Stimulated activated naive CD8-positive, alpha-beta T cell treated with anti-CD3 and anti-CD28 coated beads, Interleukin-15, Interleukin-2, amounts not matched to agents 100 U/mL and 50 U/mL, for 24 hours (primary cell): ENCODE measurements around the gene IGF1R.

Experiments
- ATAC-seq: fragments of 150-1000 bp; cut with Tn5 transposase; one replicate; pipeline ENCODE4 v1.10.0; 2021
- DNase-seq: peaks from one replicate; pipeline ENCODE4 v3.0.0; 2021

The IGF1R gene

DNA sequence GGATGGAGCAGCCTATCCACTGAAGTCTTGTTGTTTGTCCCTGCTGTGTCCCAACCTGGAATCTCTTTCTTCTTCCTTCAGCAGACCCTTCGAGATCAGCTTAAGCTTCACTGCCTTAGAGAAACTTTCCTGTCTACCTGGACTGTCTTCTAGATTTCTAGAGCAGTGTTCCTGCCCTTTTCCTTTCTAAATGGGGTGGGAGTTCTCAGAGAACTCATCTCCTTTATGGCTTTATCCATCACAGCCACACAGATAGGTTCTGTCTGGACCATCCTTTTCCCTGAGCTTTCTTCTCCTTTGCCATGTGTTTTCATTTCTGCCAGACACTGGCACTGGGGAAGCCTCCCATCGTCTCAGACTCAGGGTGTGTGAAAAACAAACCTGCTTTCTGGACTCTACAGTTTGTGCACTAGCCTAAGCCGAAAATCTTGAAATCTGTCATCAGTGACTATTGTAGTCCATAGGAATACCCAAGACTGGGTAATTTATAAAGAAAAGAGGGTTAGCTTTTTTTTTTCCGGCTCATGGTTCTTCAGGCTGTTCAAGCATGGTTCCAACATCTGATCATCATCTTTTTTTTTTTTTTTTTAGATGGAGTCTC lies 181.8 kb downstream of the IGF1R start:
- no peak for ATAC-seq
- no peak for DNase-seq

DNA sequence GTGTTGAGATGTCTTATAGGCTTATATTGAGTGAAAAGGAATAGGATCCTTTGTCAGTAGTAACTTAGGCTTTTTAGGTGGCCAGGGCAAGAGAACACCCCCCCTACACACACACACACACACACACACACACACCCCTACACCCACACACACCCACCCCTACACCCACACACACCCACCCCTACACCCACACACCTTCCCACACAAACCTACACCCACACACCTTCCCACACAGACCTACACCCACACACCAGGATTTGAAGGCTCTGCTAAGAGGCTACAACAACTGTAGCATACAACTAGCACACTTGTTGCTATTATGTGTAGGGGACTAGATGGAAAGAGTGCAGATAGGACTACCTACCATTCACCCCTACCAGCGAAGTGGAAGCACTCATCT lies 186.6 kb downstream of the IGF1R start:
- DNase-seq (no peak), ATAC-seq (no peak)

DNA sequence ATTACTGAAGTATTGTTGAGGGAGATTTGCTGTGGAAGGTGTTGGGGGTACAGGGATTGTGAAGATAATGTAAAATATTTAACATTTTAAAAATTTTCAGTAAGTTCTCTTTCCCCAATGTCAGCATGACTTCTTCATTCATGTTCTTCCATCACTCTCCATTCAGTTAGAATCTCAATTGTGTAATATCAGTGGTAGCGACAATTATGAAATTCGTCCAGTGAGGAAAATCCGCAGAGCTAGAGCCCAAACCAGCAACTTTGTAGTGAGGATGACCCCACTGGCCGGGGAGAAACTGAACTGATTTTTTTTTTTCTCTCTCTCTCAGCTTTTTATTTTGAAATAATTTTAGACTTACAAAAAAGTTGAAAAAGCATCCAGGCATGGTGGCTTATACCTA lies 187.5 kb downstream of the IGF1R start:
- no peak for ATAC-seq
- DNase-seq = no peak

DNA sequence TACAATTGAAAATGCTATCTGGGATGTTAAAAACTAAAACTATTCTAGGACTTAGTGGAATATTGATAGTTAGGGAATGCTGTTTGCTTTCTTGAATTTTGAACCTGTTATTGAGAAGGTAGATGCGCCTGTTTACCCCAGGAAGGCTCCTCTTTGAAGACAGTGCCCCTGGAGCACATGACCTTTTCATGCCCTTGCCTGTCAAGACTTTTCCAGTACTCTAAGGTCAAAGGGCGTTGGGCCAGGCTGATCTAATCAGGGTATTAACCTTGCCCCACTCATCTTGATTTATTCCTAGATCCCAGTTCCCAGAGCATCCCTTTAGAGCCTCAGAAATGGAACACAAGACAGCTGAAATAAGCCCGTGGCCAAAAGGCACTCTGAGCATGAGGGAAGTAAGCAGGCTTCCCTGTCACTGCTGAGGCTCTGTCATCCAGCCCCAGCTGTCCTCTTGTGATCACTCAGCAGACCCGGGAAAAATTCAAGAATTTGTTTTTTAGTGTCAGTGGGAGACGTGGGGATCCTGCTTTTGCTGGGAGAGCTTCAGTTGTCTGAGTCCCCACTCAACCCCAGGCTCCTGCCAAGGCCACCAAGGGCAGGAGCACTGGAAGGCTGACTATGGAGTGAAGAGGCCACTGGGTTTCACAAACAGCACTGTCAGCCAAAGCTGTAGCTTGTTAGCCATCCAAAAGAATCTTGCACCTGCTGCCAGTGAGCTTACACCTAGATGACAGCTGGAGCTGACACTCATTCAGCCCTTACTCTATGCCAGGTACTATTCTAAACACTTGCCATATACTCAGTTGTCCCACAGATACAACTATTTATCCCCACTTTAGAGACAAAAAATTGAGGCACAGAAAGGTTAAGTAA lies 190.3 kb downstream of the IGF1R start:
- no peak for DNase-seq
- ATAC-seq = no peak

DNA sequence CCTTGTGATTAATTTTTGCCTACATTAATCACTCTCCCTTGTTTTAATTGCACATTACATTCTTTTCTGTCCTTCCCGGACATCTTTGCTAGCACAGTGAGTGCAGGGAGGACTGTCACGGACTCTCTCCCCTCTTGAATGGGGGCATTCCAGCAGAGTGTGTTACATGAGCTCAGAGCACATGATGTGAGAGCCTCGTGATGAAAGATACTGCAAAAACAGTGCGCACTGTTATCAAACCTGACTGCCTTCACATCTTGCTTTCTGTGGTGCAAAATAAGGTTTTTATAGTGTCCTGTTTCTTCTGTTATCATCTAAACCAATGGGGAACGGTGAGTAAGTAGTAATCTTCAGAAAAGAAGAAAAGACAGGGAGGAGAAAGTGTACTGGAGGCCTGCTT lies 191.7 kb downstream of the IGF1R start:
- DNase-seq = no peak
- ATAC-seq = no peak

DNA sequence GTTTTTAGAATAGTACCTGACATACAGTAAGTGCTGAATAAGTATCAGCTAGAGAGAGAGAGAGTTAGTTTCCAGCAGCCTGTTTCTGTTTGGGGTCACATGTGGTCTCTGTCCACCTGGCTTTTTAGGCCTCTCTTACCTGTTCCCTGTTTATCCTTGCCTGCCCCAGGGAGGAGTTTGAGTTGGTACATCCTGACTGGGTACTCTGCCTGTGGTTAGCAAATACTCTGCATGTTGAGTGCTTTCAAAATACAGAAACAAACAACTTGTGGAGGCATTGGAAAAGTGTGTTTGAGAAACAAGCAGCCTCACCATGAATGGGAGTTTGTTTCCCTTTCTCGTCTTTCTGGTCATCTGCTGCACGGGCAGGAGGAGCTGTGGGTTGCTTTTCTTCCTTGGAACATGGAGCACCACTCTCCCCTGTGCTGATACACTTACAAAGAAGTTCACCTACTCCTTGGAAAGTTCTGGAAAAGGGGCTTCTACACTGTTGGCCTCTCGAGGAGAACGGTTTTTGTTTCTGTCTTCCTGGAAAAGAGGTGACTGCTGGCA lies 193.2 kb downstream of the IGF1R start:
- DNase-seq = no peak
- no peak for ATAC-seq

DNA sequence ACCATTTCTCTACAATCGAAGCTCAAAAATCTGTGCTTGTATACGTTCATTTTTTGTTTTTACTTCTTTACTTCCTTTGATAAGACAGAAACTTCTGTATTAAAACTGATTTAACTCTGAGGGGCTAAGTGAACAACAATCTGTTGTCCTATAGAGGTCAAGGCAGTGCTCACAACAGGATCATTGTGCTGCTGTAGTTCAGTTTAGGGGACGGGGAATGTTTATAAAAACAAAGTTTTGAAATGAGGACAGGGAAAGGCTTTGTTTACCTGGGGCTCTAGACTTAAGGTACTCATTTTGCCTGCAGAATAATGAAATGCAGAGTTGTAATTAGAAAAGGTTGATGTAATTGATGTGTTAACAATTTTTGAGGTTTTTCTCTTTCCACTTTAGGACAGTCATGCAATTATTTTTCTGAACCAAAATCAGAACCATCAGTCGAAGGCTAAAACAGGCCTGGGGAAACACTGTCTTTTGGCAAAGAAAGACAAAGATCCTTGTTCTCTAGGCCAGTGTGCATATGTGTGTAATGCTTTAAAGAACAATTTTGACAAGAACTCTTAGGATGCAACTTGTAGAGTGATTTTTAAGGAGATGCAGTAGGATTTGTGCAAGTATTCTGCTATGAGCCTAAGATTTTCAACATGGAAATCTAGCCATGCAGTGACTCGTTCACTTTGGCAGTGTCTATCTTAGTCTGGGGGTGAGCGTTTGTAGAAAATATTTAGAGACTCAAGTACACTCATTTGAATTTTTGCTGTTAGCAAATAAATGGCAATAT lies 194.0 kb downstream of the IGF1R start:
- ATAC-seq (no peak), DNase-seq (no peak)

DNA sequence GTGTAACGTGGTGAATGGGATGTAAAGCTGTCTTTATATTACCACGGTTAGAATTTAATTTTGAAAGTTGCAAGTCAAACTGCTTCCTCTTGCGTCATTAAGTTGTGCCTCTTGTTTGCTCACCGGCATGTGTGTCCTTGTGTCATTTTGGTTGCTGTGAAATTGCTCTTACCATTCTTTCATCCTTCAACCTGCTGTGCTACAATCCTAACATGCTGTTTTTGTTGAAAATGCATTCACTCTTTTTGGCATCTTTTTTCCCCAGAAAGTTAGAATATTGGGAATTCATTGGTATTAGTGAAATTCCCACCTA lies 194.6 kb downstream of the IGF1R start:
- DNase-seq (no peak), ATAC-seq (no peak)

DNA sequence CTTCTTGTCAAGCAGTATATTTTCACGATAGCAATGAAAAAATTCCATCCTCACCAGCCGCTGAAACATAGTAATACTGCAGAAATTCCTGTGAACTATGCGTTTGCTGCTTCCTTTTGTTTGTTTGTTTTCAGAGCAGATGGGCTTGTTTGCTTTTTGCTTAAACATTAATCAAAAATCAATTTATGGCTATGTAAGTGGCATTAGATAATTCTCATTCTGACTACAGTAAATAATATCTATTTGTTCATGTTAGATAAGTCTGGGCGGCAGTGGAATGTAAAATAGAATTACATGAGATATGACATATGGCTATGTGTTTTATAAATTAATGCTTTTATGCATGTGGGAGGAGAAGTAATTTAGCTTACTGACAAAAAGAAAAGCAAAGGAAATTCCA lies 195.5 kb downstream of the IGF1R start:
- no peak for DNase-seq
- no peak for ATAC-seq

DNA sequence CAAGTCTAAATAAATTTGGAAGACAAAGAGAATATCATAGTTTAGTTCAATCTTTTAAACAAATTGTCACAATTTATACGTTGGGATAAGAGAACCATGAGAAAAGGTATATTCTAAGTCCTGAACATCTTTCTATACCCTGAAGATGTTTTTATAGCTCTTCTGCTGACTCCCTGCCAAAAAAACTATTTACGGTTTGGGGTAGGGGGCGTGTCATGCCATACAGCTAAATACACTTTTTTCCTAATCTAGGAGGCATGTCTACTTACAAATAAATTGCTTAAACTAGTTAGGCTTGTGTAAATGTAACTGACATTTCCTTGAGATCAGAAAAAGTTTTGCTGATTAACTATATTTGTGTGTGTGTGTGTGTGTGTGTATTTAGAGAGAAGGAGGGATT lies 195.9 kb downstream of the IGF1R start:
- ATAC-seq = no peak
- DNase-seq = no peak

DNA sequence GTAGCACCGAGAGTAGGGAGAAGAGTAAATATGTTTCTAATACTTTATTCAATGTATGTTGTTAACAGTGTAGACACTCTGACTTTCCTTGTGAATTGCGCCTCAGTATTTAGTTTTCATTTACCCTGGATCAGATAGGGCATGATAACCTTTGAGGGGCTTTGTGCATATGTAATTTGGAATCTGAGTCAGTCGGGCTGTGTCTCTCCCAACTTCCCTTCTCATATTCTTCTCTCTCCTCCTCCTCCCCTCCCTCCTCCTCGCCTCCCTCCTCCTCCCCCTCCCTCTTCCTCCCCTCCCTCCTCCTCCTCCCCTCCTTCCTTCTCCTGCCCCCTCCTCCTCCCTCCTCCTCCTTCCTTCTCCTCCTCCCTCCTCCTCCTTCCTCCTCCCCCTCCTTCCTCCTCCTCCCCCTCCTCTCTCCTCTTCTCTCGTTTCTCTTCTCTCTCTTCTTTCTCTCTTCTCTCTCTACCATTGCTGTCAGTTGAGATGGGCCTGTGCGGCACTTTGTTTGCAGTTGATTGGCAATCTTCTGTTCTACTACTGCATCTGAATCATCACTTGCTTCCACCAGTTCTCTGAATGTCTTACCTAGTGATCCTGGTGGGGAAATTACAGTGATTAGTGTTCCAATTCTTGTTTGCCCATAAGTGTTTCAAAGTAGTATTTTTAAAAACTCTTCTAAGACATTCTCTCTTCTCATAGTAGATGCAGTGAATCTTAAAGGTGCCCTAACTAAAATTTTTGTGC lies 197.0 kb downstream of the IGF1R start:
- DNase-seq (no peak), ATAC-seq (no peak)

DNA sequence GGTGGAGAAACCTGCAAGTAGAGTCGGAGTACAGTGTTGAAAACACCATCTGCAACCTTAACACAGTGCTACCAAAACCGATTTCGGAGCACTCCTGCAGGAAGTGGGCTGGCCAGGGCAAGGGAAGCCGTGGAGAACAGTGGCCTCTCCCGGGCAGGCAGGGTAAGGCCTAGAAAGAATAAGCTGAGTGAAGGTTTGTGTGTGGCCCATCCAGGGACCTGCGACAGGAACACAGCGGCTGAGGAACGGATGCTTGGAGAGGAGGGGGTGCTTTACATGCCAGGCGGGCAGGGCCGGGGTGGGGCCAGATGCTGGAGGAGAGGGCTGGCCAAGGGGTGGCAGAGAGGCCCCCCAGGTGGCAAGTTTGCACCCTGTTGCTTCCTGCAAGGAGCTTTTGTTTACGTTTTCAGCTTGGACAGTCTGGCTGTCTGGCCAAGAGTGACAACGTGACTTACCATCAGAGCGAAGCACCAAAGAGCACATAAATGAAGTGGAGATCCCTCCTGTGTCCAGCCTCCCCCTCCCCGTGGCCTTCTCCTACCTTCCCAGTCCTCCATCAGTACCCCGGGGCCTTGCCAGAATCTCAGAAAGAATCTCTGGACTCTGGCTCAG lies 202.7 kb downstream of the IGF1R start:
- peak; percentile 69 for DNase-seq
- peak; percentile 72 for ATAC-seq

DNA sequence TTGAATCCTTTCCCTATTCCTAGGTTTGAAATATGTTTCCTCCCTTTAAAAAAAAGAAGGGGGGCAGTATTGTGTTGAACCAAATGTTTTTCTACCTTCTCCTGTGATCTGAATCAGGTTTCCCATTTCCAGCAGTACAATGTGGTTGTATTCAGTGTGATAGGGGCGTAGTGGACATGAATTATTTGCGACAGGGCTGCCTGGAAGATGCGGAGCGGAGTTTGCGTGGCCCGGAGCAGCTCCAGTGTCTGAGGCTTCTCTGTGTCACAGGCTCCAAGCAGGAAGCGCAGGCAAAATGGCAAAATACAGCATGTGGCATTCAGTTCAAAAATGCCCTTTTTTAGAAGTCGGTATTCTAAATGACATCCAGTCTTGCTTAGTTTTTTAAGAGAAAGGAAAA lies 204.8 kb downstream of the IGF1R start:
- ATAC-seq = peak; percentile 25
- peak; percentile 74 for DNase-seq

DNA sequence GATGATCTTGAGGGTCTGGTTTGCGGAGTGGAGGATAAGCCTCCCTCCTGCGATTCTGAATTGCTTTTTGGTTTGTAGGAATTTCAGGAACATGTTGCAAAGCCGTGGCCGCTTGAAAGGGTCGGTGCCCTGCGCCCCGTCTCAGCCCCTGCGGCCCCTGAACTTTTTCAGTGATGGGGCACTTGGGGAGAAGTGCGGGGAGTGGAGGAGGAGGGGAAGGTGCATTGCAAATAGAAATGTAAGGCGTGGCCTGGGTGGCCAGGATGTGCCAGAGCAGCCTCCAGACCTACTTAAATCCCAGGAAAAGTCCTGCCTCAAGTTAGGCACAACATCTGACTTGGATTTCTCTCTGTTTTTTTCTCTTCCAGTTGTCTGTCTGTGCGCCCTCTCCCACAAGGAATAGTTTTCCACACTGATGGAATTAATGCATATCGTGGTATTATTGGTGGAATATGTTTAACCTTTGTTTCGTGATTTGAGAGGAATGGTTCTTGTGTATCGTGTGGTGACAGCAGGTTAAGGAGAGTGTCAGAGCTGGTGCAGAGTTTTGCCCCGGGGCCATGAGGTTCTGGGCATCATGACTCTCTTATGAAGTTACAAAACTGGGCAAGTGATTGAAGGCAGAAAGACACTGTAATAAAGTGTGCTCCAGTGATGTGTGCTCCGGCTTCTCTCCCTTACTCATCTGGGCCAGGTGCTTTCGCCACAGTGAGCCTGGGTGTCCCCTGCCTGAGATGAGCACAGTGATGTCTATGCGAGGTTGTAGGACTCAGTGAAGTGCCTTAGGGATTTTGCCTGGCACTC lies 205.5 kb downstream of the IGF1R start:
- ATAC-seq = no peak
- DNase-seq = no peak

DNA sequence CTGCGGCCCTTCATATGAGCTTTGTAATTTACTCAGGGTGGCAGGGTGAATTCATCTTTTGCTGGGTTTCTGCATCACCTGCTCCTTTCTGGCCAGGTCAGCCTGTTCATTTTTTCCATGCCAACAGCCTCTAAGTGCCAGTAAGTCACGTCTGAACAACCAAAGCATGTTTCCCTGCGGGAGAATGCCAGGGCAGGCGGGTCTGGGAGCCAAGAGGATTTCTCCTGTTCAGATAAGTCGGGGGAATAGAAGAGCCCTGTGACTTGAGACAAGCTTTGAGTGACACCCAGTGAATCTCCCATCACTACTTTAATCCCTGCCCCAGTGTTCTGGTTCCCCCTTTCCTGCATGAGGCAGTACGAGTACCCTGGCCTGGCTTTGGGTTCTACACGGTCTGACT lies 206.2 kb downstream of the IGF1R start:
- ATAC-seq = no peak
- no peak for DNase-seq

DNA sequence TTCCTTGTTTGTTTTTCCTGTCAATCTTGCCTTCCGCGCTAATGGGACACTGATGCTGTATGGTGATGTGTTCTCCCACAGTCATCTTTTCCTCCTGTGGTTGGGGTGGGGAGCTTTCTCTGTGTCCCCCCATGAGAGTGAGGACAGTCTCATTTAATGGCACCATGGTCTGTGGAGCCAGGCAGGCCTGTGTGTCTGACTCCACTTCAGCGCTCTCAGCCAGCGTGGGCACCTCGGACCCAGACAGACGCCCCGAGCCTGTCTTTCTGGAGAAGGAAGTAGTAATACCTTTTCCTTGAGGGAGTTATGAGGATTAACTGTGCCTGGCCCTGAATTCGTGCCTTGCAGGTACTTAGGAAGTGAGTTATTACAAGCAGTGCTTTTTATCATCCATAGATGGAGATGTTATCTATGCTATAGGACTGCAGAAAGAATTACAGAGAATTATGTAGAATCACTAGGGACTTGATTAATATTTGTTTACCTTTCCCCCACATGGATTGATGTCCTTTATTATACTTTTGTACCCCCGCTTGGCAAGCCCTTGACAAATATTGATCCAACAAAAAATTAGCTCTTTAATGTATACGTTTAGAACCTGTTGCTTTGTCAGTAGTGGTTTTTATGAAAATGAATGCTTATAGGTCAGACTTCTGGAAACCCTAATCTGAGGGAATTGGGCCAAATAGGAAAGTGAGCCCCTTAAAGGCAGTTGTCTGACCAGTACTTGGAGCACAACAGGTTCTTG lies 206.9 kb downstream of the IGF1R start:
- ATAC-seq (no peak), DNase-seq (no peak)

DNA sequence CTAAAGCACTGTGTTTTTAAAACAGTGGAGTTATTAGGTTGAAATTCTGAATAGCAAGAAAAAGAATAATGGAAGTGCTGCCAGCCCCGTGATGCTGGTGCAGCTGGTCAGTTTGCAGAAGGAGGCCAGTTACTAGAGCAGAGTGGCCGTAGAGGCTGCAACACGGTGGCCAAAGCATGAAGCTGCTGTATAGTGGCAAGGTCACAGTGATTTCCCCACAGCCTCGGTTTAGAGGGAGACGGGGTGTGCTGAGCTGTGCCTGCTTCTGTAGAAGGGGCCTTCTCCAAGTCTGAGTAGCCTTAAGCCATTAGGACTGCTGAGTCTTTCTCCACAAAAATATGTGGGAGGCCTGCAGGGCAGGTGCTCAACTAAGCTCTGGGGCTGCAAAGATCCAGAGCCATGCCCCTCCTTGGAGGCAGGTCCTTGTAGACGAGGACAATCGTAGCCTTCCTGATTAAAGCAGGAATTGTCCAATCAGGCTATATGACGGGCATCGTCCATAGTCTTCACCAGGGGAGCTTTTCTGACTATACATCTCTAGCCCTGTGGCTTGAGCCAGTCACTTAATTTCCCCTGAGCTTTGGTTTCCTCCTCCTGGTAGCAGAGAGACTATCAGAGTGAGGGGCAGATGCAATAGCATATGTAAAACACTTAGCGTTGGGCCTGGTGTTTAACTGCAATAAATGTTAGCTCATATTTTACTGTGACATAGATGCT lies 207.6 kb downstream of the IGF1R start:
- DNase-seq = no peak

DNA sequence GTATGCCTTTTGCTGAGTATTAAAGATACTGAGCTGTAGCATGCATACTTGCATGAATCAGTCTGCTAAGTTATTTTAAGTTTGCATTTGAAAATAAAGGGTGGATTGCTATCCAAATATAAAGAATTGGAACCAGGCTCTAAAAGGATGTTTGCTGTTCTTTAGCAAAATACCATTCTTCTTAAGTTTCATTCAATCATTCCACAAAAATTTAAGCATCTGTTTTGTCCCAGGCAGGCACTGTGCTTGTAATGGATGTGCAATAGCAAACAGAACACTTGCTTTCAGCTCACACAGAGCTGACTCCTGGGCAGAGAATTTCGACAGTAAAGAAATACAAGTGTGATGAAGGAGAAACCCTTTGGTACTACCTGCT lies 208.2 kb downstream of the IGF1R start:
- DNase-seq (no peak), ATAC-seq (no peak)

More for the DNA sequence above, 207.6 kb downstream of the IGF1R start:
- no peak for ATAC-seq

DNA sequence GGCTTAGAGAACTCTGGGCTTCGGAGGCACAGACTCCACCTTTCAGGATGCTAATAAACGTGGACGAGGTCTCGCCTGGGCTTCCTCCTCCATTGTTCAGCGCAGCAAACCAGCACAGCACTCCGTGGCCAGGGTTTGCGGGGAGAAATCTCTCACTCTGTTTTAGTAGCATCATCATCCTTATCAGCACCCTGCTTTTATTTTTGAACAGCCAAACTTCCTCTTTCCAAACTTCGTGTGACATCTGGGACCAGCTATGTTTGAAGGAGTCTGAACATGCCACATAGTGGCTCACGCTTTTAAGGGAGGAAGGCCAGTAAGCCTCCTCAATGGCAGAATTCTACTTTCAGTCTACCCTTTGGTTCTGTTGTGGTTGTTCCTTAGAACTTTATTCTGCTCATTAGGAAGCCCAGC lies 210.3 kb downstream of the IGF1R start:
- DNase-seq (no peak), ATAC-seq (no peak)

DNA sequence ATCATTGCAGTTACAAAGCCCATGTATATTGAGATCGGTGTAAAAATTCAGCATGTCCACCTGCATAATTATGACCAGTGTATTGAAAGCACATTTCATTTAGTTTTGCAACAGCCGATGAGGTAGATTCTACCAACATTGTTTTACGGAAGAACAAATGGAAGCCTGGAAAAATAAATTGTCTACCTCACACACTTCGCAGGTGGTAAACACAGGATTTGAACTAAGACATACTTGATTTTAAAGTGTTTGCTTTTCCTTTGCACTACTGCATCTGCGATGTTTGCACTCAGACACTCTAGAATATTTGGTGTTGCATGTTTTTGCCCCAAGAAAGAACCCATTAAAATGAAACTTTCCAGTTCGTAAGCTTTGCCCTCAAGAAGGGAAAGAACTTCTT lies 210.8 kb downstream of the IGF1R start:
- DNase-seq (no peak), ATAC-seq (no peak)
